Testis (tissue), 3 donors: ENCODE results near the gene CREBBP. TPM values are rescaled to one million over a fixed set of nuclear protein-coding genes. Genes with fewer than 3 reads are reported as not detected.
A peak's percentile ranks its signal among the peaks of the same experiment; 100 is the strongest.

Source experiments
- DNase-seq: peaks from one replicate; pipeline ENCODE4 v3.0.0-alpha.2; 2019
- H3K27ac ChIP-seq, 2 donors: fragments of 200-600 bp; sonication (generic); one replicate each; pipeline ENCODE4 v1.5.1; 2019
- H3K27me3 ChIP-seq: fragments of 200-600 bp; sonication (generic); one replicate; pipeline ENCODE4 v1.5.1; 2019
- H3K36me3 ChIP-seq: fragments of 200-600 bp; sonication (generic); one replicate; pipeline ENCODE4 v1.5.1; 2017; ENCODE audit warnings: low read depth; ENCODE audit errors: missing control alignments
- H3K4me1 ChIP-seq: fragments of 200-600 bp; sonication (generic); one replicate; pipeline ENCODE4 v1.5.1; 2019
- H3K4me3 ChIP-seq, 2 donors: fragments of 200-600 bp; sonication (generic); one replicate each; pipeline ENCODE4 v1.5.1; 2017 to 2019
- H3K9me3 ChIP-seq: fragments of 200-600 bp; sonication (generic); one replicate; pipeline ENCODE4 v1.5.1; 2017
- POLR2A ChIP-seq: fragments of 450-650 bp; IDR thresholded peaks from one replicate; pipeline ENCODE4 v1.6.1; 2017; ENCODE audit warnings: antibody characterized with exemption, mild to moderate bottlenecking, moderate library complexity
- WGBS, 2 donors: methylation state at CpG; one replicate each; pipeline ENCODE4 v1.1.5; 2018; 5-methylcytosine and 5-hydroxymethylcytosine counted together
- intact Hi-C: fragments of 100-400 bp; cut with DNase I; formaldehyde crosslinking; loops from one replicate; pipeline ENCODE4 v1.15.1; 2023; ENCODE audit warnings: low total_unique reads
- polyA plus RNA-seq: library from polyadenylated mRNA; stranded (reverse); fragments of 350-450 nt; fragmentation: Illumina TruSeq; extraction: RNeasy Lipid Tissue Mini Kit (QIAGEN cat#74804); gene quantifications from one replicate; pipeline ENCODE4 v1.2.3, GENCODE V29; 2014; ENCODE audit warnings: low read depth, low replicate concordance; ENCODE audit not compliant: insufficient read depth
- total RNA-seq, 2 donors: library from RNA; depleted of rRNA; stranded (reverse); fragments of >200 nt; gene quantifications; one replicate each; pipeline ENCODE4 v1.2.3, GENCODE V29; 2016
- TF ChIP-seq, protein P1 (sequence below), 3 experiments: fragments of 450-650 bp in 2 of 3; fragments of 200-600 bp in 1 of 3; sonication (generic) in 1 of 3; IDR thresholded peaks; one replicate each; pipeline ENCODE4 v1.5.1; 2016 to 2019; ENCODE audit warnings: antibody characterized with exemption in 3 of 3, mild to moderate bottlenecking in 2 of 3, moderate library complexity in 1 of 3

CREBBP gene
- total and polyA plus RNA-seq, 3 donors from 2014 or later = 86.0 to 185 (median 141) TPM

DNA sequence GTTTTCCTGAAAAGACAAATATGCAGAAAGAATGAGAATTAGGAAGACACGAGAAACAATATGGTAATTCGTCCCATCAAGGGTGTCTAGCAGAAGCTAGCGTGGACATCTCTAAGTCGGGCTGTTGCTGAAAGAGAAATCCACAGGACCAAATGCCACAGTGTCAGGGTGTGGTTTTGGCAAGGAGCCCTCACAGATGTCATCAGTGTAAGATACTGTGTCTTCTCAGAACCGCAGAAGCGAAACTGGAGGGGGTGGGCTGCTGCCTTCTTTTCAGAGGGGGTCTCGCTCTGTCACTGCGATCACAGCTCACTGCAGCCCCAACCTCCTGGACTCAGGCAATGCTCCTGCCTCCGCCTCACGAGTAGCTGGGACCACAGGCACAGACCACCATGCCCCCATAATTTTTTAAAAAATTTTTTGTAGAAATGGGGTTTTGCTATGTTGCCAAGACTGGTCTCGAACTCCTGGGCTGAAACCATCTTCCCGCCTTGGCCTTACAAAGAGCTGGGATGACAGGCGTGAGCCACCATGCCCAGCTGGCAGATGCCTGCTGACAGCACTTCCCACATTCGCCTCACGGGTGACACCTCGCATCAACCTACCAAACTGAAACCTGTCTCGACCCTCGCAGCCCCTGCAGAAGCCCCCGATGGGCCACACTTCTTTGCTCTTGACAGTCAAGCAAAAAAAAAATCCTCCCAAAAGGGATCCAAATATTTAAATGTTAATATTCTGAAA lies 189.4 kb downstream of the CREBBP start:
- no peak for DNase-seq
- Histone ChIP-seq H3K4me3 (no peak overlapping the region), H3K4me1 (no peaks in the 10 kb centered on the region), H3K27me3 (no peaks in the 10 kb centered on the region), H3K9me3 (no peaks in the 10 kb centered on the region), H3K36me3 (no peaks in the 10 kb centered on the region), H3K27ac (peak overlapping the region in 1 of 2 donors; percentile 48)
- WGBS, 2 donors = 73 to 82% methylated on average over 19 of the region's 19 CpGs
- intact Hi-C loops = loop anchor here (5.0 kb wide), 1 partner anchor 191 kb away; the partner anchor contains the start of gene CREBBP
- no peak for TF ChIP-seq POLR2A
- TF ChIP-seq, protein P1, sequence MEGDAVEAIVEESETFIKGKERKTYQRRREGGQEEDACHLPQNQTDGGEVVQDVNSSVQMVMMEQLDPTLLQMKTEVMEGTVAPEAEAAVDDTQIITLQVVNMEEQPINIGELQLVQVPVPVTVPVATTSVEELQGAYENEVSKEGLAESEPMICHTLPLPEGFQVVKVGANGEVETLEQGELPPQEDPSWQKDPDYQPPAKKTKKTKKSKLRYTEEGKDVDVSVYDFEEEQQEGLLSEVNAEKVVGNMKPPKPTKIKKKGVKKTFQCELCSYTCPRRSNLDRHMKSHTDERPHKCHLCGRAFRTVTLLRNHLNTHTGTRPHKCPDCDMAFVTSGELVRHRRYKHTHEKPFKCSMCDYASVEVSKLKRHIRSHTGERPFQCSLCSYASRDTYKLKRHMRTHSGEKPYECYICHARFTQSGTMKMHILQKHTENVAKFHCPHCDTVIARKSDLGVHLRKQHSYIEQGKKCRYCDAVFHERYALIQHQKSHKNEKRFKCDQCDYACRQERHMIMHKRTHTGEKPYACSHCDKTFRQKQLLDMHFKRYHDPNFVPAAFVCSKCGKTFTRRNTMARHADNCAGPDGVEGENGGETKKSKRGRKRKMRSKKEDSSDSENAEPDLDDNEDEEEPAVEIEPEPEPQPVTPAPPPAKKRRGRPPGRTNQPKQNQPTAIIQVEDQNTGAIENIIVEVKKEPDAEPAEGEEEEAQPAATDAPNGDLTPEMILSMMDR (IDR thresholded peaks at IDR 0.05) = peak in 1 of 3 experiments; percentile 20

DNA sequence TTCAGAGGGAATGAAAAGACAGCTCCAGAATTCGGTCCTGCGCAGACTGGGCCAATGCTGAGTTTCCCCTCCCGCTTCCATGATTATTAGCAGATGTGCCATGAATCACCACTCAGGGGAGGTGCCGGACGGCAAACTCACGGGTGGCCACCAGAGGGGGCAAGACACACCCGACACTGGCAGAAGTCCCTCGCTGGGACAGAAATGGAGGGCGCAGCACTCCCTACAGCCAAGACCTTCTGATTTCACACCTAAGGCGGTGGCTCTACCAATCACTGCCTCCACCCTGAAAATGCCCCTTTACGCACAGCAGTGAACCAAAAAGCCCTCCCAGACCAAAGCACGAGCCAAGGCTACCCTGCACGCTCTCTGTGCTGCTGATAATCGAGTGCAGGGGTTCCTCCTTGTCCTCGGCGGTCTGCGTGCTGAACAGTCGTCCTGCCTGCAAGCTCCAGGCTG lies 190.0 kb downstream of the CREBBP start:
- H3K4me3 ChIP-seq = no peak overlapping the region
- H3K4me1 ChIP-seq = no peaks in the 10 kb centered on the region
- no peak for TF ChIP-seq POLR2A
- TF ChIP-seq, protein P1 (IDR thresholded peaks at IDR 0.05) = peak; percentile 93 to 94 (median 93)
- no peaks in the 10 kb centered on the region for H3K27me3 ChIP-seq
- H3K27ac ChIP-seq = peak overlapping the region in 1 of 2 donors; percentile 48
- peak; percentile 94 for DNase-seq
- intact Hi-C loops = loop anchor here (5.0 kb wide), 1 partner anchor 192 kb away; the partner anchor contains the start of gene CREBBP
- WGBS, 2 donors = 25 to 31% methylated on average over 18 of the region's 18 CpGs
- H3K36me3 ChIP-seq = no peaks in the 10 kb centered on the region
- H3K9me3 ChIP-seq = no peaks in the 10 kb centered on the region

DNA sequence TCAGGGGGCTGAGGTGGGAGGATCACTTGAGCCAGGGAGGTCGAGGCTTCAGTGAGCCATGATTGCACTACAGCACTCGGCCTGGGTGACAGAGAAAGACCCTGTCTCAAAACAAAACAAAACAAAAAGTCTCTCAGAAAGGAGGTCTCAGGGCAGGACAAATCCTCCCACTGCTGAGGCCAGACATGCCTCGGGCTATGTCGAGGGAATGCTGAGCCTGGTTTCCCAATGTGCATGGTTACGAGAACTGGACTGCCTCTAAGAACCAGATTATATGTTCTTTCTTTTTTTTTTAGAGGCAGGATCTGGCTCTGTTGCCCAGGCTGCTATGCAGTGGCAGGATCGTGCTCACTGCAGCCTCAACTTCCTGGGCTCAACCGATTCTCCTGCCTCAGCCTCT lies 190.8 kb downstream of the CREBBP start:
- Histone ChIP-seq H3K4me1 (no peaks in the 10 kb centered on the region), H3K27ac (no peak overlapping the region), H3K27me3 (no peaks in the 10 kb centered on the region), H3K9me3 (no peaks in the 10 kb centered on the region), H3K4me3 (no peak overlapping the region), H3K36me3 (no peaks in the 10 kb centered on the region)
- TF ChIP-seq, protein P1 (IDR thresholded peaks at IDR 0.05) = no peak
- TF ChIP-seq POLR2A = no peak
- intact Hi-C loops = loop anchor here (5.0 kb wide), 1 partner anchor 193 kb away; the partner anchor contains the start of gene CREBBP
- no peak for DNase-seq
- WGBS, 2 donors = 86 to 91% methylated on average over 7 of the region's 7 CpGs

DNA sequence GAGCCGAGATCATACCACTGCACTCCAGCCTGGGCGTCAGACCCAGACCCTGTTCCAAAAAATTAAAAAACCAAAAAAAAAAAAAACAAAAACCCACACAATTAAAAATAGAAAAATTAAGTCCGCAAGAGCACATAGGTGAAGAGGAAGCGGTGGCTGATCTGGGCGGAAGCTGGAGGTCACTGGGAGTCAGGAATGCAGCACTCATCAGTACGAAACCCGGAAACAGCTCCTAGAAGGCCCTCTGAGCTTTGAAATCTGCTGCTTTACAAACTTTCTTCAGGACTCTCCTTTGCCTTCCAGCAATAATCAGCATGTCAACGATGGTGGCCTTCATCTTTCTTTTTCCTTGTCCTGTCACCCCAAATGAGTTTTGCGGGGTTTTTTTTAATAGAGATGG lies 192.7 kb downstream of the CREBBP start:
- Histone ChIP-seq H3K27ac (no peak overlapping the region), H3K36me3 (no peaks in the 10 kb centered on the region), H3K4me3 (no peak overlapping the region), H3K4me1 (no peaks in the 10 kb centered on the region), H3K27me3 (no peaks in the 10 kb centered on the region), H3K9me3 (no peaks in the 10 kb centered on the region)
- intact Hi-C loops = no loop called here
- 93 to 94% methylated on average over 9 of the region's 9 CpGs for WGBS, 2 donors
- DNase-seq = no peak
- TF ChIP-seq, protein P1 (IDR thresholded peaks at IDR 0.05) = no peak
